HEK293T (cell line): ENCODE measurements around the gene FHAD1.

Experiments used
- ARNT ChIP-seq: fragments of 450-650 bp; IDR thresholded peaks from 2 replicates; pipeline ENCODE4 v1.6.1; 2017; ENCODE audit warnings: mild to moderate bottlenecking
- BHLHE40 ChIP-seq: fragments of 450-650 bp; IDR thresholded peaks from 2 replicates; pipeline ENCODE4 v1.6.1; 2016; ENCODE audit warnings: mild to moderate bottlenecking, moderate library complexity, borderline replicate concordance
- ELF4 ChIP-seq: fragments of 450-650 bp; IDR thresholded peaks from 2 replicates; pipeline ENCODE4 v1.6.1; 2017; ENCODE audit warnings: antibody characterized with exemption
- FOXA1 ChIP-seq: fragments of 450-650 bp; IDR thresholded peaks from 2 replicates; pipeline ENCODE4 v1.6.1; 2016; ENCODE audit warnings: mild to moderate bottlenecking
- FOXK2 ChIP-seq: fragments of 450-650 bp; IDR thresholded peaks from 2 replicates; pipeline ENCODE4 v1.6.1; 2016; ENCODE audit warnings: mild to moderate bottlenecking
- FOXM1 ChIP-seq: fragments of 450-650 bp; IDR thresholded peaks from 2 replicates; pipeline ENCODE4 v1.6.1; 2017; ENCODE audit warnings: mild to moderate bottlenecking, borderline replicate concordance
- NFRKB ChIP-seq: fragments of 450-650 bp; IDR thresholded peaks from 2 replicates; pipeline ENCODE4 v1.6.1; 2016; ENCODE audit warnings: mild to moderate bottlenecking, moderate library complexity
- SP1 ChIP-seq: fragments of 450-650 bp; IDR thresholded peaks from 2 replicates; pipeline ENCODE4 v1.6.1; 2017
- SUZ12 ChIP-seq: fragments of 450-650 bp; IDR thresholded peaks from 2 replicates; pipeline ENCODE4 v1.6.1; 2016; ENCODE audit warnings: mild to moderate bottlenecking
- TARDBP ChIP-seq: fragments of 450-650 bp; IDR thresholded peaks from 2 replicates; pipeline ENCODE4 v1.6.1; 2016
- ZNF384 ChIP-seq: fragments of 450-650 bp; IDR thresholded peaks from 2 replicates; pipeline ENCODE4 v1.6.1; 2016
- TF ChIP-seq, protein P1 (sequence below): fragments of 450-650 bp; IDR thresholded peaks from 2 replicates; pipeline ENCODE4 v1.6.1; 2016

DNA sequence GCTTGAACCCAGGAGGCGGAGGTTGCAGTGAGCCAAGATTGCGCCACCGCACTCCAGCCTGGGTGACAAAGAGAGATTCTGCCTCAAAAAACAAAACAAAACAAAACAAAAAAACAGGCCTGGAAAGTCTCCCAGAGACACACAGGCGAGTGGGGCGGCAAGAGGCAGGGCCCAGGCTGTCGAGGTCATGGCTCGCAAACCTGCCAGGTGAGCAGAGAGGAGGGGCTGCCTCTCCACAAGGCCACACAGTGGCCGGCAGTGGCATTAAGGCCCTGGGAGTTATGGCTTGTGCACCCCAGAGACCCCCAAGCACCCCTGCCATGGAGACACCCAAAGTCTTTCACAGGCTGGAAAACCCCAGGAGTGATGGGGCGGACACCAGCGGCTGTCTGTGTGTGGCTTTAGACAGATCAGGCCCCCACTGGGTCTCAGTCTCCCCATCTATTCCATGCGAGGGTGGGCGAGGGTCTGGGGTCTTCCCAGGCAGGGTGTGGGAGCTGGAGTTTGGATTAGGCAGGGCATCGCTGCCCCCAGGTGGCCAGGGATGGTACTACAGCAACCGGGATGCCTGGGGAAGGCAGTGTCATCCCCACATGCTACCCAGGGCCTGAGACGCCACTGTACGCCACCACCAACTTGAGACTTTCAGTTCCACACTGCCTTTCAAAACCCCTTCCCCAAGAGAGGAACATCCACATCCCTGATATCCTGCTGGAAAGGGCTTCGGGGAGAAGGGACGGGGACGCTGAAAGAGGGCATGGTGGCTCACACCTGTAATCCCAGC is 184.0 kb downstream of the FHAD1 start:
- TF ChIP-seq, protein P1, sequence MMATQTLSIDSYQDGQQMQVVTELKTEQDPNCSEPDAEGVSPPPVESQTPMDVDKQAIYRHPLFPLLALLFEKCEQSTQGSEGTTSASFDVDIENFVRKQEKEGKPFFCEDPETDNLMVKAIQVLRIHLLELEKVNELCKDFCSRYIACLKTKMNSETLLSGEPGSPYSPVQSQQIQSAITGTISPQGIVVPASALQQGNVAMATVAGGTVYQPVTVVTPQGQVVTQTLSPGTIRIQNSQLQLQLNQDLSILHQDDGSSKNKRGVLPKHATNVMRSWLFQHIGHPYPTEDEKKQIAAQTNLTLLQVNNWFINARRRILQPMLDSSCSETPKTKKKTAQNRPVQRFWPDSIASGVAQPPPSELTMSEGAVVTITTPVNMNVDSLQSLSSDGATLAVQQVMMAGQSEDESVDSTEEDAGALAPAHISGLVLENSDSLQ, result no peak
- TF ChIP-seq TARDBP (no peak), FOXK2 (no peak), ELF4 (no peak), SP1 (no peak), NFRKB (no peak), FOXA1 (no peak), SUZ12 (no peak), FOXM1 (no peak), ZNF384 (no peak), BHLHE40 (no peak), ARNT (no peak)
